Measurements from ENCODE around the gene UCK1. TPM values are rescaled to one million over a fixed set of nuclear protein-coding genes. Genes with fewer than 3 reads are reported as not detected.

UCK1 gene
- total and polyA plus RNA-seq, 2 of the 13 experiments (the other 11 are each of a cell fraction or from before 2014, with no cell fraction given): 11.0 to 24.1 TPM

GRCh38 chr9:131503626-131504465 is 27.2 kb downstream of the UCK1 start (continued):
- no peak for TF ChIP-seq ZNF615 (CRISPR knock-in tag; IDR thresholded peaks at IDR 0.05; ENCODE audit: borderline replicate concordance)
- TF ChIP-seq ZNF772 (CRISPR knock-in tag; IDR thresholded peaks at IDR 0.05): no peak
- TF ChIP-seq RARA (CRISPR knock-in tag; IDR thresholded peaks at IDR 0.05): no peak
- no peak for TF ChIP-seq SKIL (CRISPR knock-in tag; IDR thresholded peaks at IDR 0.05; ENCODE audit: borderline replicate concordance)
- TF ChIP-seq, protein P1, sequence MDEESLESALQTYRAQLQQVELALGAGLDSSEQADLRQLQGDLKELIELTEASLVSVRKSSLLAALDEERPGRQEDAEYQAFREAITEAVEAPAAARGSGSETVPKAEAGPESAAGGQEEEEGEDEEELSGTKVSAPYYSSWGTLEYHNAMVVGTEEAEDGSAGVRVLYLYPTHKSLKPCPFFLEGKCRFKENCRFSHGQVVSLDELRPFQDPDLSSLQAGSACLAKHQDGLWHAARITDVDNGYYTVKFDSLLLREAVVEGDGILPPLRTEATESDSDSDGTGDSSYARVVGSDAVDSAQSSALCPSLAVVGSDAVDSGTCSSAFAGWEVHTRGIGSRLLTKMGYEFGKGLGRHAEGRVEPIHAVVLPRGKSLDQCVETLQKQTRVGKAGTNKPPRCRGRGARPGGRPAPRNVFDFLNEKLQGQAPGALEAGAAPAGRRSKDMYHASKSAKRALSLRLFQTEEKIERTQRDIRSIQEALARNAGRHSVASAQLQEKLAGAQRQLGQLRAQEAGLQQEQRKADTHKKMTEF (CRISPR knock-in tag; IDR thresholded peaks at IDR 0.05): no peak
- no peak for TF ChIP-seq ZZZ3 (CRISPR knock-in tag; IDR thresholded peaks at IDR 0.05; ENCODE audit: borderline replicate concordance)
- no peak for TF ChIP-seq HNF4A (CRISPR knock-in tag; IDR thresholded peaks at IDR 0.05)
- TF ChIP-seq ZBTB49 (CRISPR knock-in tag; IDR thresholded peaks at IDR 0.05; ENCODE audit: borderline replicate concordance): no peak
- no peak for TF ChIP-seq HIVEP1 (CRISPR knock-in tag; IDR thresholded peaks at IDR 0.05)
- TF ChIP-seq TBX2 (CRISPR knock-in tag; IDR thresholded peaks at IDR 0.05; ENCODE audit: borderline replicate concordance): no peak
- TF ChIP-seq ZNF792 (CRISPR knock-in tag; IDR thresholded peaks at IDR 0.05): no peak
- no peak for TF ChIP-seq TFDP1 (CRISPR knock-in tag; IDR thresholded peaks at IDR 0.05; ENCODE audit: borderline replicate concordance)
- TF ChIP-seq HOMEZ (CRISPR knock-in tag; IDR thresholded peaks at IDR 0.05; ENCODE audit: low read depth): no peak
- 0 out of 2 replicates have a peak, but pooled peaks have one; percentile 7 for TF ChIP-seq ZNF891 (CRISPR knock-in tag; IDR thresholded peaks at IDR 0.05)
- TF ChIP-seq SOX13 (IDR thresholded peaks at IDR 0.05): no peak
- TF ChIP-seq SOX13 (CRISPR knock-in tag; conservative IDR thresholded peaks at IDR 0.05 in 1 of 2, IDR thresholded peaks at IDR 0.05 in 1 of 2): no peak
- TF ChIP-seq ZNF317 (CRISPR knock-in tag; IDR thresholded peaks at IDR 0.05): peak; percentile 88
- TF ChIP-seq, protein P2, sequence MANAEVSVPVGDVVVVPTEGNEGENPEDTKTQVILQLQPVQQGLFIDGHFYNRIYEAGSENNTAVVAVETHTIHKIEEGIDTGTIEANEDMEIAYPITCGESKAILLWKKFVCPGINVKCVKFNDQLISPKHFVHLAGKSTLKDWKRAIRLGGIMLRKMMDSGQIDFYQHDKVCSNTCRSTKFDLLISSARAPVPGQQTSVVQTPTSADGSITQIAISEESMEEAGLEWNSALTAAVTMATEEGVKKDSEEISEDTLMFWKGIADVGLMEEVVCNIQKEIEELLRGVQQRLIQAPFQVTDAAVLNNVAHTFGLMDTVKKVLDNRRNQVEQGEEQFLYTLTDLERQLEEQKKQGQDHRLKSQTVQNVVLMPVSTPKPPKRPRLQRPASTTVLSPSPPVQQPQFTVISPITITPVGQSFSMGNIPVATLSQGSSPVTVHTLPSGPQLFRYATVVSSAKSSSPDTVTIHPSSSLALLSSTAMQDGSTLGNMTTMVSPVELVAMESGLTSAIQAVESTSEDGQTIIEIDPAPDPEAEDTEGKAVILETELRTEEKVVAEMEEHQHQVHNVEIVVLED (CRISPR knock-in tag; IDR thresholded peaks at IDR 0.05; ENCODE audit: borderline replicate concordance): no peak

All from HepG2 (cell line).